ENCODE data around the gene CAP2.

The CAP2 gene

GRCh38 chr6:17392978-17393891 lies at the start of gene CAP2:
CAP2 (plus strand) TSS chr6:17393595; CDS start chr6:17421556, 27,961 bp downstream.
- DNase-seq (ENCODE audit: low read depth), result no peak

- DNase-seq (ENCODE audit: low read depth), result no peak
These were observed 46.4 kb upstream of the CAP2 start for GRCh38 chr6:17347012-17347411.

GRCh38 chr6:17349427-17349826 lies 44.0 kb upstream of the CAP2 start:
- DNase-seq (ENCODE audit: low read depth), result no peak

GRCh38 chr6:17352302-17352701 lies 41.1 kb upstream of the CAP2 start:
- DNase-seq (ENCODE audit: low read depth), result no peak

GRCh38 chr6:17353440-17354175 lies 39.8 kb upstream of the CAP2 start:
- no peak for DNase-seq (ENCODE audit: low read depth)

GRCh38 chr6:17354700-17355403 lies 38.5 kb upstream of the CAP2 start:
- peak; percentile 54 for DNase-seq (ENCODE audit: low read depth)

GRCh38 chr6:17355404-17355774 lies 38.0 kb upstream of the CAP2 start:
- no peak for DNase-seq (ENCODE audit: low read depth)

GRCh38 chr6:17358515-17358914 lies 34.9 kb upstream of the CAP2 start:
- no peak for DNase-seq (ENCODE audit: low read depth)

- DNase-seq (ENCODE audit: low read depth), result no peak
These were observed 32.8 kb upstream of the CAP2 start for GRCh38 chr6:17360564-17360963.

- DNase-seq (ENCODE audit: low read depth), result no peak
These were observed 32.4 kb upstream of the CAP2 start for GRCh38 chr6:17361013-17361412.

GRCh38 chr6:17365961-17366360 lies 27.4 kb upstream of the CAP2 start:
- no peak for DNase-seq (ENCODE audit: low read depth)

- no peak for DNase-seq (ENCODE audit: low read depth)
These were observed 25.5 kb upstream of the CAP2 start for GRCh38 chr6:17367868-17368267.

- DNase-seq (ENCODE audit: low read depth), result peak; percentile 74
These were observed 11.8 kb upstream of the CAP2 start for GRCh38 chr6:17381424-17382147.

GRCh38 chr6:17385660-17386059 lies 7.7 kb upstream of the CAP2 start:
- no peak for DNase-seq (ENCODE audit: low read depth)

GRCh38 chr6:17388365-17388764 lies 5.0 kb upstream of the CAP2 start:
- DNase-seq (ENCODE audit: low read depth), result no peak

GRCh38 chr6:17389274-17389847 lies 4.0 kb upstream of the CAP2 start:
- DNase-seq (ENCODE audit: low read depth), result no peak

- no peak for DNase-seq (ENCODE audit: low read depth)
These were observed 3.1 kb upstream of the CAP2 start for GRCh38 chr6:17390276-17390675.

GRCh38 chr6:17391976-17392375 lies 1.4 kb upstream of the CAP2 start:
- no peak for DNase-seq (ENCODE audit: low read depth)

GRCh38 chr6:17393892-17394631 lies 667 bp downstream of the CAP2 start:
- DNase-seq (ENCODE audit: low read depth), result peak; percentile 45

- no peak for DNase-seq (ENCODE audit: low read depth)
These were observed 1.7 kb downstream of the CAP2 start for GRCh38 chr6:17395112-17395511.

- DNase-seq (ENCODE audit: low read depth), result no peak
These were observed 2.9 kb downstream of the CAP2 start for GRCh38 chr6:17396256-17396655.
